Activated gamma-delta T cell (primary cell): ENCODE results near the gene OSBPL5.
A peak's percentile ranks its signal among the peaks of the same experiment; 100 is the strongest.

Source experiments
- DNase-seq: peaks from one replicate; lab custom pipeline; 2025; lab: John Stamatoyannopoulos, UW

Gene OSBPL5

GRCh38 chr11:3052109-3052479, 113.0 kb downstream of the OSBPL5 start:
- DNase-seq = no peak

DNA sequence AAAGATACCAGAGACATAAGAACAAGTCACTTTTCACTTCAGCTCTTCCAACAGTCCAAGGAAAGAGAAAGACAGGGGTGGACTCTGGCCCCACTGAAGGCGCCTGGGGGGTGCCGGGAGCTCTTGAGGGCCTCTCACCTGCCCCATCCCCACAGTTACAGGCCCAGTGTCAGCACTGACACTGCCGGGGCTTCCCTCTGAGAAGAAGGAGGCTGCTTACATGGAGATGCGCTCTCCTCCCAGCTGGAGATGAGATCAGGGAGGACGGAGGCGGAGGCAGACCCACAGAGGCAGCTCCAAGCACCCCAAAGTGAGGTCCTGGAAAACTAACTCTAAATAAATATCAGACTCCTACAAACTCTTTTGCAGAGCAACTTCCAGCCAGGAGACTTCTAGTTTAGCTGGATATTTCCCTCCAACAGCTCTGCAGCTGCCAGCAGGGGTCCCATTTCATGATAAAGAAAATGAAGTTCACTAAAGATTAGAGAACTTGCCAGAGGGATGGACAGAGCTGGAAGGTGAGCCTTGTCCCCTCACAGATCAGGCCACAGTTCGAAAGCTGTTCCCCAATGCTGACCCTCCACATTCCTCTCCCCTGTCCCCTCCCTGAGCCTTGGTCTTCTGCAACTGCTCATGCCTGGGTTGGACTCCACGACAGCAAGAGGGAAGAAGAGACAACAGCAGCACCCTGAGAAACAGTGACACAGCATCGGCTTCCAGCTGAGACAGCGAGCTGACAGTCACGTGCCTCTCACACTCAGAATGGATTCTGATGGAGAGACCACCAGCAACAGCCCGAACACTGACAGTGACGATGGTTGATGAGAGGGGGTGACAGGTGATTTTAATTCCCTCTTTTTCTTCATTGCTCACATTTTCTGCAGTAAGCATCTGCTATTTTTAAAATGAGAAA, 113.7 kb downstream of the OSBPL5 start:
- DNase-seq = no peak

DNA sequence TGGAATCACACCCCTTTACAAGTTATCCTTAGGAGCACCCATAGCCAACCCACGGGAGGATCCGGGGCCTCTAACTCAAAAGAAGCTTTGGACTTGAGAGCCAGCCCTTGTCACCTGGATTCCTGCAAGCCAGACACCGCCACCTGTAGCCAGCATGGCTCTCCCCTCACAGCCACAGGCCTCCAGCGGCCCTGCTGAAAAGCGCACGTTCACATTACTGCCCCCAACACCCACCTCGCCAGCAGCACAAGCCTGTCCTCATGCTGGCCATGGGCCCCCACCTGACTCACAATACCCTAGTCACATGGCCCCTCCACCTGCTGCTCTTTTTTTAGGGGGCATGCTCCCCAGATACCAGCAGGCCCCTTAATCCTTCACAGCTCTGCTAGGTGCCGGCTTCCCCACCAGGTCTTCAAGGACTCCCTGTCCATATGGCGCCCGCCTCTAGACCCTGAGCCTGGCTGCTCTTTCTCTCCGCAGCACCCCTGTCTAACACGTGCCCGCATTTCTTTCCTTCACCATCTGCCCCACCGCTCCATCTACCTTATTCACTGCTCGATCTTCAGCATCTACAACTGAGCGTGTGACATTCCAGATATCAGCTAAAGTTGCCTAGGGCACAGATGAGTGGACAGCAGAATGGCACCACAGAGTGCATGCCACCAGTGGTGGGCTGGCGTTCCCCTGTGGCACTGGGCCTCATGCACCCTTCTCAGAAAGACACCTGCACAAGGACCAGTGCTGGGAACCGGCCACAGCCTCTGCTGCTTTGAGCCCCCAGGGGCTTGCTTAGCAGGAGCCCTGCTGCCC, 114.5 kb downstream of the OSBPL5 start:
- DNase-seq = no peak

DNA sequence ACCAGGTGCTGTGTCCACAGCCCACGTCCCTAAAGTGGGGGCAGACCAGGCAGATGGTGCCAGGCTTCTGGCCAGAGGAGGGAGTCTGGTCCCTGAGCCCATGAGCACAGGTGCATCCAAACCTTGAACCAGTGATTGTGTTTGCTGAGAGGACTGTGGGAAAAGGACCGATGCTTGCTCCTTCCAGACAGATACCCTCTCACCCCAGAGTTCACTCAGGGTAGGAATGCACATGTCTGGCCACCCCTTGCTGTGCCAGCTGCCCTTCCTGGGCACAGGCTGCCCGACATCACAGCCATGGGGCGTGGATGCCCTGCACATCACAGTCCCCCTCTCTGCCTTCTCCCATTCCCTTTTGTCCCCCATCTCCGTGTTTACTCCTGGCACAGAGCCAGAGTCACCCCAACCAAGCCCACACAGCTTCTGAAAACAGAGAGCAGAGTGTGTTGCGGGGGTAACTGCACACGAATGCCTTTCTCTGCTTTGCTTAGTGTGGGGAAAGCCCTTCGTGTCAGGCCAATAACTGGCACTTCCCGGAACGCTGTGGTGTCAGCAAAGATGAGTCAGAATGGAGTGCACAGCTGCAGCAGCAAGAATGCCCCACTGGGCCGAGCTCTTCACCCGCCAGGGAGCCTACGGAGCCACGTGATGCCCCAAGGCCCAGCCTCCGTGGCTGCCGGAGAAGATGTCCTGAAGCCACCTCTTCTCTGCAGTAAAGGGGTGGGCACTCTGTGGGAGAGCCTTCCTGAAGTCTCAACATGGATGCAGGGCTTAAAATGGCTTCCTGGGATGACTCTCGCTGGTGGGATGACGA, 115.5 kb downstream of the OSBPL5 start:
- peak; percentile 53 for DNase-seq

DNA sequence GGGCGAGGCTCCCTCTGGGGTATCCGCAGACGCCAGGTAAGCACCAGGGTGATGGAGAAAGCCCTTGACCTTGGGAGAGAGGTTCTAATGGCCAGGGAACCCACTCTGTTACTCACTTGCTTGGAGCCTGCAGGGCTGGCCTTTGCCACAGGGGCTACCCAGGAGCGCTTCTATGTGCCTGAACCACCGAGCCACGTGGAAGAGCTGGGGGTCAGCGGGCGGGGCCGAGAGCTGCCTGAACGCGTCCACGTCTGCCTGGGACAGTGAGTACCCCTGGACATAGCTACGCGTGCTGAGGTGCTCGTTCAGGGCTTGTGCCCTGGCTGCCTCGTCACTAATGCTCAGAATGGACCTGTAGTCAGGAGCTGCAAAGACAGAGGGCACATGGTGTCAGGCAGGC, 117.5 kb downstream of the OSBPL5 start:
- no peak for DNase-seq

DNA sequence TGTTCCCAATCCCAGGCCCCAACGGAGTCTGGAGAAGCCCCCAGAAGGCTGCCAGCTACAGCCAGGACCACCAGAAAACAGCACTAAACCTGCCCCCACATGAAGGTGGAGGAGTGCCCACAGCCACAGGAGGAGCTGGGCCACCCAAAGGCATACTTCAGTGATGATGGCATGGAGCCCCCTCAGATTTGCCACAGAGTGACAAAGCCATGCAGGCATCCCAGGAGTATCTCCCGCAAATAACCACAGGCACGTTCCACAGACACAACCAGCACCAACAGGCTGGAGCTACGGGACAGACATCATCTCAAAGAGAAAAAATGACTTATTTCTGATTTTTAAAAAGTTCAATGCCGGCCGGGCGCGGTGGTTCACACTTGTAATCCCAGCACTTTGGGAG, 118.5 kb downstream of the OSBPL5 start:
- no peak for DNase-seq

DNA sequence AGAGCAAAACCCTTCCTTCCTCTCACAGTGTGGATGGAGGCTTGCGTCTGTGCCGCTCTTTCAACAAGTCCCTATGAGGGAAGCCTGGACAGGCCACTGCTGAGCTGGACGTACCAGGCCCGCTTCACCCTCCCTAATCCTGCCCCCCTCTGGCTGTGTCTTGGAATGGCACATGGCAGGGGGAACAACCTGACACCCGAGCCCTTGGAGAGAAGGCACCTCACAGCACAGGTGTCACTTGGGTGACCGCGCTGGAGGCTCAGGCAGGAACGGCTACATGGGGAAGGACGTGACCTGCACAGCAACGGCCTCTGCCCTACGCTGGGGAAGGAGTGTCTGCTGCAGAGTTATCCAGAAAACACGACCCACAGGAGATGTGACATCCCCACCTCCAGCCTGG, 118.9 kb downstream of the OSBPL5 start:
- no peak for DNase-seq

DNA sequence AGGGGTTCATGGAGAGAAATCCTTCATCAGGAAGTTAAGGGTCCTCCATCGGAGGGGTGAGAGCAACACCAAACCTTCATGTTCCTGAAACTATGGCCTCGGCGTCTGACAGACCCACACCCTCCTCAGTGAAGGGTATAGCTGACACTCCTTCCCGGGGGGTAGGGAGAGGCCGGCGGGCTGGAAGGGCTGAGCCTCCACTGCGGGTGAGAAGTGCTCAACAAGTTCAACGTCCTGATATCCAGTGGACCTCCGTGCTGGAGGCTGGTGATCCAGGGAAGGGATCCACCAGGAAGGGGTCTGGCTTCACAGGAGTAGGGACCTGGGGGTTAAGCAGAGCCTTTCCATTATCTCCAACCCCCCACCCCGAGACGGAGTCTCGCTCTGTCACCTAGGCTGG, 120.2 kb downstream of the OSBPL5 start:
- no peak for DNase-seq

GRCh38 chr11:3044004-3044403, 121.1 kb downstream of the OSBPL5 start:
- DNase-seq = no peak

DNA sequence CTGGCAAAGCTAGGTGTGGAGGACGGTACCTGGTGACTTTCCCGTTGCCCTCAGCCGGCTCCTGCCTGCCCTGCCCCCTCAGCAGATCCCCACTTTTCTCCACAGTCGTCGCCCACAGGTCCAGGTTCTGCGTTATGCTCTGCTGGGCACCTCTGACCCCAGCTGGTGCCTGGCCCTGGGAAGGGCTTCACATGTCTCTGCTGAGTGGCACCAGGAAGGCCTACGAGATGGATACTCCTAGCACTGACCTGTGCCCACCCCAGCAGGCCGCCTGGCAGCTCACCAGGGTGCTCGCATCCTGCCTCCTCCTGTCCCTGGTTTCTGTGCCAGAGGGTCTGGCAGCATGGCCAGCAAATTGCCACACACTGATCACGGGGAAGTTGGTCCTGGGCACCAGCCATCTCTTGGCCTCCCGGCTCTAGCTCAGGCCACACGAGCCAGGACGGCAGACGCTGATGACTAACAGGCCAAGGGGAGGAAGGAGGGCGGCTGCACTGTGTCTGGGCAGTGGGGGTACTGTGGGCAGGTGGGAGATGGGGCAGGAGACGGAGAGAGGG, 121.7 kb downstream of the OSBPL5 start:
- DNase-seq = no peak

DNA sequence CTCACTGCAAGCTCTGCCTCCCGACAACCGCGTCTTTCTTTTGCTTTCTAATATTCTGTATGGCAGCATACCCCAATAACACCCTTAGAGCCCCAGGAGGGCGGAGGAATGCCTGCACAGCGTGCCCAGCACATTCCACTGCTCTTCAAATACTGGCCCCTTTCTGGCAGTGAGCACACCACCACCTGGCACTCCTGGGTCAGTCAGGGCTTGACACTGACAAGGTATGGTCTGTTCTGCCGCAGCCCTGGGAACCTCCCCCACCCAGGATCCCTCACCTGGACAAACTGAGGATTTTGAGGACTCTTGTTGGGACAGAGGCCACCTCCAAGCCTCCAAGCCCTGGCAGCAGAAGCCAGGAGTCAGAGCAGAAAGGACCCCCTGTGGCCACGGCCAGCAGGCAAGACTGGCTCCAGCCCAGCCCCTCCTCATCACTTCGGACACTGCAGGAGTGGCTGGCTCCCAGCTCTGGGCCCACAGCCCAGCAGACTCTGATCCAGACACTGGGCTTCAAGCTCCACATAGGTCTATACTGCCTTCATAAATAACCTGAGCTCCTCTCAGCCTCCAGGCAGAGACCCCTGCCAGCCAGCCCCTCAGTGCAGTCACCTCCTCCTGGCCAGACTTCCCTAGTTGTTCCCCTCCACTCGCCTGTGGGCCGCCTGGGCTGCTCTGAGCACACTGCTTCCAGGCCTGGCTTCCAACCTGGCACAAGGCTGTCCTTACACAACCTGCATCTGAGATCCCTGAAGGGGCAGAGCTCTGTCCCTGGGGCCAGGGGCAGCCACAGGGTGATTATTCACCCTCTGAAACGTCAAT, 122.4 kb downstream of the OSBPL5 start:
- no peak for DNase-seq

DNA sequence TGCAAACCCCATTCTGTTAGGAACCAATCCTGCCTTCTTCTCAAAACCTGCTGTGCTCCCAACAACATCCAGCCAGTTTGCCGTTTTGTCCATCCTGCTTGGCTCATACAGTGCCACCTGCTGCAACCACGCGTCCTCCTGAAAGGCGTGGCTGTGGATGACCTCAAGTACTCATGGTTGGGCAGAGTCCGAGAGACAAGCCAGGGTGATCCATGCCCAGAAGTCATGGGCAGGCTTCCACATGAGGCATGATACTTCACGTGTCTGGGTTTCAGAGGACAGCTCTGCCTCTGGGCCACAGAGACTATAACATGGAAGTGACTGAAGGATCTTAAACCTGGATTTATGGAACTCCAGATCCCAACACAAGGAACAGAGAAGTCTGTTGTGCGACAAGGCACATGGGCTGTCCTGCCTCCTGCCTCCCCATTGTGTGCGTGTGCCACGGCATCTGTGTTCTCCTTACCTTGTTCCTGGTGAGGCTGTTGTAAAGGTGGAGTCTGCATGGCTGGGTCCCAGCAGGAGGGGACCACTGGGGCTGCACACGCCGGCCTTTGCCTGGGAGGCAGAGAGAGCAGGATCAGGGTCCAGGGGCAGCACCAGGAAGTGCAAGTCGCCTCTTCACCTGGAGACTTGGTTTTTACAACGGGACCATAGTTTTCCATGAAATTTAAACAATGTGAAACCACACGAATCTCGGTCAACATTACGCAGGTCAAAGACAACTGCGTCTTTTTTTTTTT, 123.2 kb downstream of the OSBPL5 start:
- DNase-seq = no peak

DNA sequence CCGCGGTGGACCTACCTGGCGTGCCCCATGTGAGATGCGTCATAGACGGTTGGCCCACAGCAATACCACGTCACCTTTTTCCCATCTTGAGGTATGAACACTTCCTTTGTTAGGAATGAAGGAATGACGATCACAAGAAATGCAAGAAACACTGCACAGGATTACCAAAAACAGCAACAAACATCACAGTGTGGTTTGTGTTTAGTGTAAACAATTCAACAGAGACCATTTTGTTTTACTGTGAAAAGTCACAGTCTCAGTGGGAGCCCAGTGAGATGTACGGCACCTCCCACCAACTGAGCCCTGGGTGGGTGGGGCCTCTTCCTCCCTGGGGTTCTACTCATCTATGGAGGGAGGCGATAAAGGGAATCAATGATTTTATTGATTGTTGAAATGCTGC, 124.2 kb downstream of the OSBPL5 start:
- no peak for DNase-seq

GRCh38 chr11:3037945-3038271, 127.2 kb downstream of the OSBPL5 start:
- no peak for DNase-seq
